ENCODE results near the gene NAT9.

The NAT9 gene

GRCh38 chr17:74776044-74776962 lies at the start of gene NAT9:
Gene NAT9, minus strand, starts transcription at chr17:74776345. Its CDS starts 647 bp downstream, at chr17:74775698.
- no peak for FAIRE-seq

GRCh38 chr17:74824961-74825627 lies 48.9 kb upstream of the NAT9 start:
- no peak for FAIRE-seq

GRCh38 chr17:74822939-74823367 lies 46.8 kb upstream of the NAT9 start:
- FAIRE-seq, result no peak

GRCh38 chr17:74822335-74822938 lies 46.3 kb upstream of the NAT9 start:
- no peak for FAIRE-seq

- no peak for FAIRE-seq
Observed at GRCh38 chr17:74821655-74822334, 45.6 kb upstream of the NAT9 start.

DNA sequence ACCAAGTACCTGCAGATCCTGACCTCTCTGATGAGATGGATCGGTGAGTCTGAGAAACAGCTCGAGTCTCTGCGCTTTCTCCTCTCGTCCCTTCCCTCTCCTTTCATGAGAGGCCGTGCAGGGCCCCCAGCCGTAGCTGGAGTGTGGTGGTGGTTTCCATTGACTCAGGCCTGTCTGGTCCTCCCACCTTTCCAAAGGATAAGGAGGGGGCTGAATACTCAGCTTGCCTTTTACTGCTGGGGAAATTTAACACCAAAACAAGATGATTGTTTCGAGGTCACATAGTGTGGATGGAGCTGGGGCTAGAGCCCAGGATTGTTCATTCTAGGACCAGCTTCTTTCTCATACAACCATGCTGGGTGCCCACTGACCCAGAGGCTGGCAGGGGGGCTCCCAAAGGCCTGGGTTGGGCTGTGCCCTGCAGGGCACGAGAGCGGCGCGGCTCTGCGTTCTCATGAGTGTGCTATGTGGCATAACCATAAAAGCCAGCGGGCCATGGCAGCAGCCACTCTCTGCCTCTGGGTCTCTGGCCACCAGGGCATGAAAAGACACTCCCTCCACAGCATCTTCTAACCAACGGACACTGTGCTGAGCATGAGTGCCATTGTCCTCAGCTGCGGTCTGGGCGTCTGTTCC lies 43.8 kb upstream of the NAT9 start:
- FAIRE-seq, result no peak

DNA sequence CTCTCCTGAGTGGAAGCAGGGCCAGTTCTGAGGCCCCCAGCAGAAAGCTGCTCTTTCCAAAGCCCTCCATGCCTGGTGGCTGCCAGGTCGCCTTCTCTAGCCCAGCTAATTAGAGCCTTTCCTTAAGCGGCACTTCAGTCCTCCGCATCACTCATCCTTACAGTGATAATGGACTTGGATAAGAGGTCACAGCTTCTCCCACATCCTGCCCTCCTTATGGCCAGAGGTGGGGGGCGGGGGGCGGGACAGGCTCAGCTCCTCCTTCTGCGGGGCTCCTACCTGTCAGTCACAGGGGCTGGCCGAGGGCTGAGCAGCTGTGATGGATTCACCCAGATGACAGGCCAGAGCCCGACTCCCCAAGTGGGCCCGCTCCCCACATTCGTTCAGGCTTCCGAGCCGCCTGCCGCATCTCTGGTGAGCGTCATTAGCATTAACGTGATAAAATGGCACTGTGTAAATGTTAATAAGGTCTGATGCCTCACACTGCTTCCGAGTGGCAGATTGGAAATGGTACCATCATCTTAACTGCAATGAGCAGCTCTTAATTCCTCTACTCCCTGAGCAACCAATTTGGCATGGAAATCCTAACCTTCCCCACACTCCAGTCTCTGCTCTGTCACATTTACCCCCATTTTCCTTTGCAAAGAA lies 42.3 kb upstream of the NAT9 start:
- FAIRE-seq, result no peak

GRCh38 chr17:74816905-74817620 lies 40.9 kb upstream of the NAT9 start:
- no peak for FAIRE-seq

DNA sequence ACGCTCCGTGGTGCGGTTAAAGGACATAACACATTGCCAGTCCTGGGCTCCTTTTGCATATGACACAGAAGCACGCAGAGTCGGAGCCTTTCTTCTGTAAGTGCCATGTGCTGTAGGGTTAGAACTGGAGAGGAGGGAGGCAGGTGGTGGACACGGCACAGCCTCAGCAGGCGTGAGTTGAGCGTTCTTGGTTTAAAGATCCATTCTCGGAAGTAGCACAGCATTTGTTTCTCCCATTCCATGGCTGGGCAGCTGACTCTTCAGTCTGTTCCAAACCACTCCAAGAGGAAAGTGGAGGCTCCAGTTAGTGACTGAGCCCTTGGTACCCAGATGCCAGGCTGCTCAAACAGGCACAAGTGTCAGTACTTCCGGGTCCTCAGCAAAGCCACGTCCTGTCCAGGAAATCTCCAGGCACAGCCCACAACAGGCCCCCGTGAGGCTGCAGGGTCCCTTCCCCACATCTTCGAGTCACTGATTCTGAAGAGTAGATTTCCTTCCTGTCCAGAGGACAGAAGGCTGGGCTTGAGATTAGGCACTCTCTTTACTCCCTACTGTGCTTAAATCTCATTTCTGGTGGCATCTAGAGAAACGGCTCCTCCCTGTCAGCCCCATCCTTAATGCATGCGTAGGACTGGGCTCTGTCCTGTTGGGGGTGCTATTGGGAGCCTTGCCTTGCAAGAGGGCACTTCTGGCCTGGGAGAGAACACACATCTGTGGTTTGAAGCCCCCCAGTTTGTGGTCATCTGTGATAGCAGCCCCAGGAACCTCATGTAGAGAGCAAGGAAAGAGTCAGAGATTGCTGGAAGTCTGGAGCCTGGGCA lies 39.6 kb upstream of the NAT9 start:
- no peak for FAIRE-seq

GRCh38 chr17:74815067-74815466 lies 38.9 kb upstream of the NAT9 start:
- FAIRE-seq, result no peak

DNA sequence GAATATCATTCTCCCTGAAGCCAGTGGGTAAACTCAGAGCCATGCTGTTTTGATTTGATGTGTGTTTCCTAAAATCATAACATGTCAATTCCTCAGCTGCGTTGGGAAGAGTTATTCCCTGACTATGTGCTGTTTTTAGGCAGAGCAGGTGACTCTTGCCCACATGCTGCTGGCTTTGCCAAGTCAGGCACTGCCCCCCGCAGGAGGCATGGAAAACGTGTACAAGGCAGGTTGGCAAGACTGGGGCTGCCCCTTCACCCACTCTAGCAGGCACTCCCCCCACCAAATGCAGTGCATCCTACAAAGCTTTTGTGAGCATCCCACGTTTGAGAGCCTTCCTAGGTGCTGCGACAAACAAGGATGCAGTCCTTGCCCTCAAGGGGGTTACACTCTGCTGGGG lies 38.3 kb upstream of the NAT9 start:
- no peak for FAIRE-seq

GRCh38 chr17:74812109-74813009 lies 36.2 kb upstream of the NAT9 start:
- no peak for FAIRE-seq

GRCh38 chr17:74810699-74811485 lies 34.7 kb upstream of the NAT9 start:
- FAIRE-seq, result no peak

DNA sequence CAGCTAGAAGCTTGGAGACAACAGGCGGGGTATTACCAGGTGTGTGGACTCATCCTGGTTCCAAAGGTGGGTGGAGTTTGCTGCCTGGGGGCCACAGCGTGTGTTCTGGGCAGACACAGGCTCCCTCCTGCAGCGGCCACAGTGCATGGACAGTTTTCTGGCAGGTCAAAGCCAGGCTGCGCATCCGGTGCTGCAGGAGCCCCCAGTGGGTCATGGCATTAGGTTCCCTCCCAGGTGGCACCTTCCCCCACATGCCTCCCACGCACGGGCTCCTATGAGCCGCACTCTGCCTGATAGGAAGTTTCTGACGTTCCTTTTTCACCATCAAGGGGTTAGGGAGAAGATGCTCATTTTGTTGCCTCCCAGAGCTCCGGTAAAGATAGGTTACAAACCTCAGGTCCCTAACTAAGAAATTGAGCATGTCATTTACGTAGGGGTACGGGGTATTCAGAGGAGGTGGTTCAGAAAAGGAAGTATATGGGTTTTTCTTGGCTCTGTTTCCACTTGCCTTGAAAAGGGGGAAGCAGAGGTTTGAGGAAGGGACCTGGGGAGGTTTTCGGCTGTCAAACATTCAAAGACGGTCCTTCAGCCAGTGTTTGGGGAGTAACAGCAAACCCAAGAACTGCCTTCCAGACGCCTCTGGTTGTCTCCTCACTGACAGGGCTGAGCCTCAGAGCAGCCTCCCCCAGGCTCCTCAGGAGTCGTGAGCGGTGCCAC lies 32.7 kb upstream of the NAT9 start:
- FAIRE-seq, result no peak

- FAIRE-seq, result no peak
Observed at GRCh38 chr17:74807925-74808324, 31.8 kb upstream of the NAT9 start.

DNA sequence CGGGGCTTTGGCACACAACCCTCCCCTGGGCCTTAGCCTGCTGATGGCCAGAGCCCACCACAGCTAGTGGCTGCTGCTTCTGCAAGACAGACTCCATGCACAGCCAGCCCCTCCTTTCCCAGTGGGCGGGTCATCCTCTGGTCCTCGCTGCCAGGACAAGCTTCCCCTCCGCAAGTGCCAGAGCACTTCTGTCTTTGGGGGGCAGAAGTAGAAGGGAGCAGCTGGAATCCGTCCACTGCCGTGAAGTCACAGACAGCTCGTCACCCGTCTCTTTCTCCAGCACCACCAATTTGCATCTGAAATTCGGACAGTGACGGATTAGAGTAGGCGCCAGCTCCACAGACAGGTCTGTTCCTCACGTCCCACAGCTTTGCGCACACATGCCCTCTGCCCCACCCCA lies 31.3 kb upstream of the NAT9 start:
- no peak for FAIRE-seq

DNA sequence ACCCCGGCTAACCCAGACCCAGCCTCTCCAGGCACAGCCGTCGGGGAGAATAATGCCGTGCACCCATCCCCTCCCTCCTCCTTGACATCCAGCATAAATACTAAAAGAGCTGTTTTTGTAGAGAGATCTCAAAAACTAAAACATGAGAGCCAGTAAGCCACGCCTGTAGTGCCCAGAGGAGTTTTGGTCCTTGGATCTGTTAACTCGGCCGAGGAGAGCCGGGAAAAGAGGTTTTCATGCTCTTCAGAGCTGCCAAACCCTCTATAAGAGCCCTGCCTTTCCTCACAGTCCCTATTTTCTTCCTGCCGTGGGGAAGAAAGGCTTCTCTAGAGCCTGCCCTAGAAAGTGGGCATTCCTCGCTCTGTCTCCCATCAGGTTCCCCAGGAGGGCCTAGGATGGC lies 30.2 kb upstream of the NAT9 start:
- FAIRE-seq, result no peak

GRCh38 chr17:74805591-74805991 lies 29.4 kb upstream of the NAT9 start:
- FAIRE-seq, result no peak

All from TTC549 (cell line).